Hematopoietic multipotent progenitor cell treated with erythropoietin and hydrocortisone succinate and interleukin-3 and kit ligand, for 4 days (in vitro differentiated cells): ENCODE measurements around the gene VPS39.

Experiments used
- DNase-seq: peaks from one replicate; pipeline ENCODE4 v3.0.0-alpha.2; 2015

The VPS39 gene

GRCh38 chr15:42120285-42120684 is 87.8 kb downstream of the VPS39 start:
- DNase-seq, result peak; percentile 45

- DNase-seq, result no peak
Measured at GRCh38 chr15:42119446-42119760, 88.7 kb downstream of the VPS39 start.

GRCh38 chr15:42118650-42119445 is 89.3 kb downstream of the VPS39 start:
- DNase-seq, result peak; percentile 77

GRCh38 chr15:42111924-42112323 is 96.2 kb downstream of the VPS39 start:
- DNase-seq, result peak; percentile 85

GRCh38 chr15:42110367-42110766 is 97.7 kb downstream of the VPS39 start:
- DNase-seq, result no peak

- peak; percentile 46 for DNase-seq
Measured at GRCh38 chr15:42108806-42109205, 99.3 kb downstream of the VPS39 start.
